ENCODE measurements around the gene F7.

The F7 gene

GRCh38 chr13:113115363-113116205, 10.0 kb downstream of the F7 start:
- Histone ChIP-seq H3K36me3 (ENCODE audit: control insufficient read depth, insufficient read depth, low read length) (no peaks in the 10 kb centered on the region), H3K27me3 (replicated peaks; ENCODE audit: control insufficient read depth, insufficient read depth, low read length) (no peaks in the 10 kb centered on the region; the same call in 1 of the 2 replicates), H3K4me3 (replicated peaks; ENCODE audit: low read depth, low read length) (no peak overlapping the region)
- TF ChIP-seq CTCF (IDR thresholded peaks at IDR 0.05; ENCODE audit: insufficient read depth, low read length, poor library complexity, severe bottlenecking) = no peak
- DNase-seq (ENCODE audit: extremely low read depth, insufficient read length) = no peak

GRCh38 chr13:113116206-113116800, 10.7 kb downstream of the F7 start:
- H3K36me3 ChIP-seq (ENCODE audit: control insufficient read depth, insufficient read depth, low read length) = no peaks in the 10 kb centered on the region
- no peak overlapping the region for H3K4me3 ChIP-seq (replicated peaks; ENCODE audit: low read depth, low read length)
- no peaks in the 10 kb centered on the region; the same call in 1 of the 2 replicates for H3K27me3 ChIP-seq (replicated peaks; ENCODE audit: control insufficient read depth, insufficient read depth, low read length)
- no peak for TF ChIP-seq CTCF (IDR thresholded peaks at IDR 0.05; ENCODE audit: insufficient read depth, low read length, poor library complexity, severe bottlenecking)
- DNase-seq (ENCODE audit: extremely low read depth, insufficient read length) = no peak

GRCh38 chr13:113116871-113117271, 11.3 kb downstream of the F7 start:
- Histone ChIP-seq H3K4me3 (replicated peaks; ENCODE audit: low read depth, low read length) (no peak overlapping the region), H3K27me3 (replicated peaks; ENCODE audit: control insufficient read depth, insufficient read depth, low read length) (no peaks in the 10 kb centered on the region; the same call in 1 of the 2 replicates), H3K36me3 (ENCODE audit: control insufficient read depth, insufficient read depth, low read length) (no peaks in the 10 kb centered on the region)
- no peak for TF ChIP-seq CTCF (IDR thresholded peaks at IDR 0.05; ENCODE audit: insufficient read depth, low read length, poor library complexity, severe bottlenecking)
- no peak for DNase-seq (ENCODE audit: extremely low read depth, insufficient read length)

GRCh38 chr13:113117335-113117872, 11.8 kb downstream of the F7 start:
- no peaks in the 10 kb centered on the region for H3K36me3 ChIP-seq (ENCODE audit: control insufficient read depth, insufficient read depth, low read length)

GRCh38 chr13:113117911-113118260, 12.3 kb downstream of the F7 start:
- Histone ChIP-seq H3K36me3 (ENCODE audit: control insufficient read depth, insufficient read depth, low read length) (no peaks in the 10 kb centered on the region), H3K4me3 (replicated peaks; ENCODE audit: low read depth, low read length) (no peak overlapping the region), H3K27me3 (replicated peaks; ENCODE audit: control insufficient read depth, insufficient read depth, low read length) (no peaks in the 10 kb centered on the region; the same call in 1 of the 2 replicates)
- DNase-seq (ENCODE audit: extremely low read depth, insufficient read length) = no peak
- TF ChIP-seq CTCF (IDR thresholded peaks at IDR 0.05; ENCODE audit: insufficient read depth, low read length, poor library complexity, severe bottlenecking) = no peak

More at GRCh38 chr13:113117335-113117872, 11.8 kb downstream of the F7 start:
- no peak for DNase-seq (ENCODE audit: extremely low read depth, insufficient read length)
- Histone ChIP-seq H3K4me3 (replicated peaks; ENCODE audit: low read depth, low read length) (no peak overlapping the region), H3K27me3 (replicated peaks; ENCODE audit: control insufficient read depth, insufficient read depth, low read length) (no peaks in the 10 kb centered on the region; the same call in 1 of the 2 replicates)
- TF ChIP-seq CTCF (IDR thresholded peaks at IDR 0.05; ENCODE audit: insufficient read depth, low read length, poor library complexity, severe bottlenecking) = no peak
